Pulmonary artery endothelial cell (primary cell): ENCODE results near the gene ELAPOR2. TPM values are rescaled to one million over a fixed set of nuclear protein-coding genes. Genes with fewer than 3 reads are reported as not detected.
"Not testable (repeated sequence)": the region's sequence is repeated elsewhere in the genome, so short reads cannot be mapped to it uniquely, and the experiment has no call there.

Experiments
- DNase-seq: peaks from one replicate; pipeline ENCODE4 v3.0.0-alpha.2; 2011; ENCODE audit warnings: low read depth, low spot score
- total RNA-seq: library from RNA; depleted of rRNA; stranded (reverse); fragments of >200 nt; gene quantifications from 2 replicates; pipeline ENCODE4 v1.2.3, GENCODE V29; 2014

Gene ELAPOR2, protein sequence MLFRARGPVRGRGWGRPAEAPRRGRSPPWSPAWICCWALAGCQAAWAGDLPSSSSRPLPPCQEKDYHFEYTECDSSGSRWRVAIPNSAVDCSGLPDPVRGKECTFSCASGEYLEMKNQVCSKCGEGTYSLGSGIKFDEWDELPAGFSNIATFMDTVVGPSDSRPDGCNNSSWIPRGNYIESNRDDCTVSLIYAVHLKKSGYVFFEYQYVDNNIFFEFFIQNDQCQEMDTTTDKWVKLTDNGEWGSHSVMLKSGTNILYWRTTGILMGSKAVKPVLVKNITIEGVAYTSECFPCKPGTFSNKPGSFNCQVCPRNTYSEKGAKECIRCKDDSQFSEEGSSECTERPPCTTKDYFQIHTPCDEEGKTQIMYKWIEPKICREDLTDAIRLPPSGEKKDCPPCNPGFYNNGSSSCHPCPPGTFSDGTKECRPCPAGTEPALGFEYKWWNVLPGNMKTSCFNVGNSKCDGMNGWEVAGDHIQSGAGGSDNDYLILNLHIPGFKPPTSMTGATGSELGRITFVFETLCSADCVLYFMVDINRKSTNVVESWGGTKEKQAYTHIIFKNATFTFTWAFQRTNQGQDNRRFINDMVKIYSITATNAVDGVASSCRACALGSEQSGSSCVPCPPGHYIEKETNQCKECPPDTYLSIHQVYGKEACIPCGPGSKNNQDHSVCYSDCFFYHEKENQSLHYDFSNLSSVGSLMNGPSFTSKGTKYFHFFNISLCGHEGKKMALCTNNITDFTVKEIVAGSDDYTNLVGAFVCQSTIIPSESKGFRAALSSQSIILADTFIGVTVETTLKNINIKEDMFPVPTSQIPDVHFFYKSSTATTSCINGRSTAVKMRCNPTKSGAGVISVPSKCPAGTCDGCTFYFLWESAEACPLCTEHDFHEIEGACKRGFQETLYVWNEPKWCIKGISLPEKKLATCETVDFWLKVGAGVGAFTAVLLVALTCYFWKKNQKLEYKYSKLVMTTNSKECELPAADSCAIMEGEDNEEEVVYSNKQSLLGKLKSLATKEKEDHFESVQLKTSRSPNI
- 26.0 and 46.4 TPM in 2 replicates for total RNA-seq

DNA sequence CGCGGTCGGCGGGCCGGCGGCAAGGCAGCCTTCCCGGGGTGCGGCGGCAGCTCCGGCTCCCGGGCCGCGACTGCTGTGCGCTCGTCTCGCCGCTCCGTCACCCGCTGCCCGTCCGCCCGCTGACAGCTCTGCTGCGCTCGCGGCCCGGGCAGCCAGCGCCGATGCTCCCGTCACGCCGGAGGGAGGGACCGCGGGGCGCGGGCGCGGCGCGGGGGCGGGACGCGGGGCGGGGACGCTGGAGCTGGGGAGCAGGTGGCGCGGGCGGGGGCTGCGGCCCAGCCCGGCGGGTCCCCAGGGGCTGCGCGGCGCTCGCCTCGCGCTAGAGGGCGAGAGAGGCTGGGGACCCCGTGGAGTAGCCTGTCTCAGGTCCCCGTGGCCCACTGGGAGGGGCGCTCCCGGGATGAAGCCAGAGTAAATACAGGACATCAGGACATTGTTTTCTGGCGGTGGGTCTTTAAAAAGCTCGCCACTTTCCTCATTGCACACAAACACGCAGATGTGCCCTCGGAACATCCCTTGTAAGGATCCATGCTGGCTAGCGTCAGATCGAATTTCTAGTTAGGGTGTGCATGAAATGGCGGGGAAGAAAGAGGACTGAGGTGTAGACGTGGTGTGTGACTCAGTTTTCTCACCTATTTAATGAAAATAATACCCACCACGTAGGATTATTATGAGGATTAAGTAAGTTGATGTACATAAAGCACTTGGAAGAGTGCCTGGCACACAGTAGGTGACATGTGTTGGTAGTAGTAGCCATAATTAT is at the start of gene ELAPOR2:
TSS of gene ELAPOR2 (minus strand) at position 130 of the 763 bp plus-strand sequence. CDS start 141 bp downstream, outside the sequence.
- DNase-seq: no peak

DNA sequence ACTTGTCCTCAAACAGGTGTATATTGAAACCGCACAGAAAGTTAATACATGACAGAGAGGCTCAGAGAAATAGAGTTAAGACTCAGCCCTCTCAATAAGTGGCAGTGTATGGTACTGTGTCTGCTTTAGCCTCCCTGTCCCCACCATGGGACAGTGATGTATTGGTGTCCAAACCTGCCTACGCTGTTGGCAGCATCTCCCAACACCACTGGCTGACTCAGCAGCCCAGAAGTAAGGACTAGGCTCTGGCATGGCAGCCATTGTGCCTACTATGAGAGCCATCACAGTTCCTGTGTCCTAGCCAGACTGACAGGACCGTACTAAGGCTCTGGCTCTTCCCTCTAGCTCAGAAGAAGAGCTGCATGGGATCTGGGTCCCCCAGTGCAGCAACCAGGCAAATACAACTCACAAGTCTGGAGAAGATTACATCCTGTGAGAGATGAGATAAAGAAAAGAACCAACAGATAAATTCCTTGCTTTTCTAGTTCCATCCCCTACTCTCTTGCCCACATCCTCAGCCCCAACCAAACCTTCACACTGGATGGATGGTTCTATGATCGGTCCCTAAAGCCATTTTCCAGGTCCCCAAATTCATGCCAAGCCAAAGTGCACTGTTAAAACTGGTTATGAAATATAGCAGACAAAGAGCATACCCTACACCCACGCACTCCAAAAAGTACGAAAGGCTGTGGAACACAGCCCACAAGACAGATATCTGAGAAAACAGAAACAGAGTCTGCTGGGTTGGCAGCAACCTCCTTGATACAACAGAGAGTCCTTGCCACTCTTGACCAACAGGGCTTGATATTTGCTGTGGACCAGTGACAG is 48.7 kb upstream of the ELAPOR2 start:
- no peak for DNase-seq

DNA sequence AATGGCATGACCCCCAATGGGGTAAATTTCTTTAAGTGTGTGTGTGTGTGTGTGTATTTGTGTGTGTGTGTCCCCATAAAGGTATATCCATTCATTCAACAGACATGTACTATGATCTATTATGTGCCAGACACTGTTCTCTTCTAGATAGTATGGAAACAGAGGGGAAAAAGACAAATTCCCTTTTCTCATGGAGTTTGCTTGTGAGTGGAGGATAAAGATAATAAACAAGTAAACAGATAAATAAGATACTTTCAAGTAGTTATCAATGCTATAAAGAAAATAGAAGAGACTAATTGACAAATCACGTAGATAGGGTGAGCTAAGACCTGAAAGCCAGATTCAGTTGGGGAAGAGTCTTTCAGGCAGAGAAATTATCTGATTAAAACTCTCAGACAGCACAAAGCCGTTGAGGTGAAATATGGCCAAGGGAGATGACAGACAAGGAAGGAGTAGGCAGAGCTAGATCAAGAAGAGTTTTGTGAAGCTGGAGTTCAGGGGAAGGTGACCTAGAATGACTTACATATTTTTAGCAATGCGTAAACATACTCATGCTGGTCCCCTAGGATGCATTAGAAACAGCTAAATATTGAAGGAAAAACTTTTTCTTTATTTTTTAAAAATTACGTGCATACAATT is 47.6 kb upstream of the ELAPOR2 start:
- no peak for DNase-seq

DNA sequence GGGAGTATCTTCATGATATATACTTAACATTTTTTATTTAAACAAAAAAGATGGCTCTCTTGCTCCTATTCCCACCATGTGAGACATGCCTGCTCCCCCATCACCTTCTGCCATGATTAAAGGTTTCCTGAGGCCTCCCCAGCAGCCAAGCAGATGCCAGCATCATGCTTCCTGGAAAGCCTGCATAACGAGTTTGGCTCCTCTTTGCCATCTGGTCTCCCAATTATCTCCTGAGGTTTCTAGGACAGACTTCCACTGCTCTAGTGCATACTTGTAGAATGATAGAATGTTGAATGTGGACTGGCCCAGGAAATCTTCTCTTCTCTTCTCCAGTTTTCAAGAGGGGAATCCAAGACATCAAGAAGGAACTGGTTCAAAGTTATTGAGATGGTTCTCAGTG is 45.9 kb upstream of the ELAPOR2 start:
- DNase-seq: no peak

DNA sequence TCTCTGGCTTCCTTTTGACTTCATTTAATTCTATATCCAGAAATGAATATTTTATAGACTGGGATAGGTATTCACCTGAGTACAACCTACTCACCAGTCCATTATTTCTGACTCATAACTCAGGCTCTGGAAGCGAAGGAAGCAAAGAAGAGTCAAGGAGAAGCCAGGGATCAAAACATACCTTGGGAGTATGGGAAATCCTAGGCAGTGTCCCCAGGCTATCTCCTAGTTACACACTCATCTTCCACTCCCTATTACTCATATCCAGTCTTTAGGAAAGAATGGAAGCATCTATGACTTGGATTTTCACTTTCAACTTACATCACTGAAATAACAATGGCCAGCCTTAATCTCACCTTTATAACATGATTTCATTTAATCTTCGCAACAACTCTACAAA is 40.9 kb upstream of the ELAPOR2 start:
- no peak for DNase-seq

DNA sequence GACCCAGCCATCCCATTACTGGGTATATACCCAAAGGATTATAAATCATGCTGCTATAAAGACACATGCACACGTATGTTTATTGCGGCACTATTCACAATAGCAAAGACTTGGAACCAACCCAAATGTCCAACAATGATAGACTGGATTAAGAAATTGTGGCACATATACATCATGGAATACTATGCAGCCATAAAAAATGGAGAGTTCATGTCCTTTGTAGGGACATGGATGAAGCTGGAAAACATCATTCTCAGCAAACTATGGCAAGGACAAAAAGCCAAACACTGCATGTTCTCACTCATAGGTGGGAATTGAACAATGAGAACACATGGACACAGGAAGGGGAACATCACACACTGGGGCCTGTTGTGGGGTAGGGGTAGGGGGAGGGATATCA is 37.9 kb upstream of the ELAPOR2 start:
- DNase-seq: not testable (repeated sequence)

DNA sequence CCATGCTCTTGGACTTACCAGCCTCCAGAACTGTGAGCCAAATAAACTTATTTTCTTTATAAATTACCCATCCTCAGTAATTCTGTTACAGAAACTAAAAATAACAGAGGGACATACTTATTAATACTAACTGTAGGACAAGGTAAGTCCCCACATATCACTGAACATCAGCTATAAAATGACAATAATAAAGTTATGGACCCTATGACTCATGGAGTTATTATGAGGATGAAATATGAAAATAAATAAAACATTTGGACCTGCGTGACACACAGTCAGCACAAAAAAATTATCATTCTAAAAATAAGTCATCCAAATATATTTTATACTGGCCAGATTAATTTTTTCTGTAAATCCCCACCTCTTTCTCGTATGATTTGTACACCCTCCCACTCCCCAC is 34.9 kb upstream of the ELAPOR2 start:
- no peak for DNase-seq

DNA sequence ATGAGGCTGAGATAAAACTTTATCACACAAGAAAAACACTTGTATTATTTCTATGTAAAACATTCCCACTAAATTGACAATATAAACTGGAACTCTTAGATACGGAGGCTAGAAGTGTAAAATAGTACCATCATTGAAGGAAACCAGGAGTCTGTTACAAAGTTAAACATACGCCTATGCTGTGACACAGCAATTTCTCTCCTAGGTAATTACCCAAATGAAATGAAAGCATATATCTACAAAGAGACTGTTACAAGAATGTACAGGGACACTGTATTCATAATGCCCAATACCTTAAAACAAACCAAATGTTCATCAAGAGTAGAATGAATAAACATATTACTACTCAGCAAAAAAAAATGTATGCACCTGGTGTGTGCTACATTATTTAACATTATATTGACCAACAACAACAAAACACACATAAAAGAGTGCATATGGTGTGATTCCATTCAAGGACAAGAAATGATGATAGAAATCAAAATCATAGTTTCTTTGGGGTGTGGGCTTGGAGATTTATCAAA is 33.2 kb upstream of the ELAPOR2 start:
- DNase-seq: no peak

DNA sequence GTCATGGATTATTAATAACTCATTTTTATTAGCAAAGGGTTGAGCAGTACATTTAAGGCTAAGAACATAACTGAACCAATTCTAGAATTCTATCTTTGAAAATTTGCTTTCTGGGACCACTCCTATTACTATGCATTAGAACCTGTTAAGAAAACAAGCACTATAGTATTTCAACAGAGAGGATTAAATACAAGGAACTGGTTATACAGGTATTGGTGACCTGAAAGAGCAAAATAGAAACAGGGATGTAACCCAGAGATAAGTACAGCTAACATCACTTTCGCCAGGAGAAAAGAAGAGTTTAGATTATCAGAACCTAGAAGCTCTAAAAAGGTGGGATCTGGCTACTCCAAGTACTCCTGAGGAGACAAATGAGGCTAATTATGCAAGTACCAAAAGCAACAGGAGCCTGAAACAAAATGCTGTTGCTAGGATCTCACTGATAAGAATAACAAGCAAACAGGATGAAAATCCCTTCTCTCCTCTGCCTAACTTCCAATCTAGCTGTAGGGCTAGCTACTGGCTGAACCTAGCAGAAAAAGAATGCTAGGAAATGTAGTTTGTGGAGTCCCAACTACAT is 32.1 kb upstream of the ELAPOR2 start:
- DNase-seq: no peak

DNA sequence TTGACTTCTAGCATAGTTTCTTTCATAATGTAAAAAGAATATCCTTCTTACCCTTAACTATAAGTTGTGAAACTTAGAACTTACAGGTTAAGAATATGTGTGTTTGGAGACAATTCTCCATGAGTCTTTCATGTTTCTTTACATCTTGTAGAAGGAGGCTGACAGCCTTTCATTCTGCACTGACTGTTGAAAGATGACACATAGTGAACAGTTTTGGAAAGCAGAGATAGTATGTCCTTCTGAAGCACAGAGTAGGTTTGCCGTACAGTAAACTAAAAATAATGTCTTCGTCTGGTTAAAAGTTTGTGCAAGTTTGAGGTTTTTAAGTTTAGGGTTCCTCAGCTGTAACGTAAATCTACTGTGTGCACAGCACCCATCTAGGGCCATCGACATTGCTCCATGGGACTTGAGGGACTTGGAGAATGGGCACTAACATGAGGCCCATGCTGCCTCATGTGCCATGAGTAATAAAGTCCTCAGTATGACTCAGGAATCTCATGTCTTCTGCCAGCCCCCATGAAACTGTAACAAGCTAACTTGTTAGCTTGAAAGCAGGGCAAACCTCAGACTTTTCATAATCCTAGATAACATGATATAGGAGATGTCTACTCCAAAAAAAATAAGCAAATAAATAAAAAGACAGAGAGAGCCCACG is 24.5 kb upstream of the ELAPOR2 start:
- DNase-seq: no peak

DNA sequence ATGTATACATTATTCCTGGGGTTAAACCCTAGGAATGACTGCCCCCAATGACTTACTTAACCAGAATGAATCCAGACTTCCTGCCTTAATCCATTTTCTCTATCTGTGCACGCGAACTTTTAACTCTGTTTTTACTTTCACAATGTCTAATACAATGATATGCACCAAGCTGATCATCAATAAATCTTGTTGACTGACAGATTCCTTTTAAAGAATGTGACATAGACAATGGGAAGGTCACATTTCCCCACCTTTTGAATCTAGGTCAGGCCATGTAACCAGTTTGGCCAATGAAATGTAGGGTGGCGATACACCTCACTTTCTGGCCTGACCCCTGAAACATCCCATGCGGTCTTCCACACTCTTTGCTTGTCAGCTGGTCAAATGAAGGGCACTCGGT is 23.2 kb upstream of the ELAPOR2 start:
- DNase-seq: no peak

DNA sequence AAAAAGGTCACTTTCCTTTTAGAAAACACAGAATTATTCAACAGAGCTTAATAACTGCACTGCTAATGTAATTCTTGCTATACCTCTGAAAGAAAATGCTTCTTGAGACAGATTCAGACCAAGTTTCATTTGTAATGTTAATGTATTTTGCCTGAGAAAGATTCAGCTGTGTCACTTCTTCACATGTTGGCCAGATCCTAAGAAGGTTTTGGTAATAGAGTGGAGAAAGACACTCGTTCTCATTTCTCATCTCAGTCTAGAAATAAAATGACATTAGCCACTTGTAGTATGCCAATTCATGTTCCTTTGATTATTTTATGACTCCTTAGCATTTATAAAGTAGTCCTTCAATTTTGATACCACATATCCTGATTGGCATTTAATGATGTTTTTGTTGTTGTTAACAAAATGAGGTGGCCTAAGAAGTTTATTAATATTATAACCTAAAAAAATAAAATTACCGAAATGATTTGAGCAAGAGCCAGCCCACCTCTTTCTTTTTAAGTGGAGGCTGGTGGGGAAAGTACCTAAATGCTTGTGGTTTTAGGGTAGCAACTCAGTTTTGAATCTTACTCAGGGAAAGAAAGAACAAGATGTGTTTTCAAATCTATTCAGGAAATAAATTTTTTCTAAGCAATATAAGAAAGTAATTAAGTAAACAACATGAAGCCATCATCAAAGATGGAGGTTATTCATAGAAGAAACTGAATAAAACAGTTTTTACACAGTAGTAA is 16.4 kb upstream of the ELAPOR2 start:
- DNase-seq: no peak

DNA sequence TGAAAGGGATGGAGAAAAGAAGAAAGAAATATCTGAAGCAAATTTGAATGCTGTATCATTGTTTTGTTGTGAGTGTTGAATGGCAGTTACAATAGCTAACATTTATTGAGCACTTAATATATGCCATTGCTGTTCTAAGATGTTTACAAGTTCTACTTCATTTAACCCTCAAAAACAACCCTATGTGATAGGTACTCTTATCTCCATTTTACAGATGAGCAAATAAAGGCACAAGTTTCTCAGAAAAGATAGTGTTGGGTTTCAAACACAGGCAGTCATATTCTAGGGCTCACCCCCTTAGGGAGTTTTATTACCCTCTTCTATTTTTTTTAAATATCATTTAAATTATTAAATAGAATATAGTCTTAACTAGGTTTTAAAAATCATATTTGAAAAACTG is 8.3 kb upstream of the ELAPOR2 start:
- no peak for DNase-seq

DNA sequence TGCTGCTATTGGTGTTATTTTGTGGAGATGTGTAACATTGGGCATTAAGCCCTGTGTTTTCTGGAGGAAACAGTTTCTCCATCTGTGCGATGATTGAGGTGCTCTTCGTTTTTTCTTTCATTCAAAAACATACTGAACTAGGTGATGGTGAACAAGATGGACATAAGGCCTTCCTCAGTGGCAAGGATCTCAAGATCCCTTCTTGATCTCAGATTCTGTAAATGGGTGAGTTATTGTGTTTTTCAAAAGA is 759 bp upstream of the ELAPOR2 start:
- DNase-seq: no peak

DNA sequence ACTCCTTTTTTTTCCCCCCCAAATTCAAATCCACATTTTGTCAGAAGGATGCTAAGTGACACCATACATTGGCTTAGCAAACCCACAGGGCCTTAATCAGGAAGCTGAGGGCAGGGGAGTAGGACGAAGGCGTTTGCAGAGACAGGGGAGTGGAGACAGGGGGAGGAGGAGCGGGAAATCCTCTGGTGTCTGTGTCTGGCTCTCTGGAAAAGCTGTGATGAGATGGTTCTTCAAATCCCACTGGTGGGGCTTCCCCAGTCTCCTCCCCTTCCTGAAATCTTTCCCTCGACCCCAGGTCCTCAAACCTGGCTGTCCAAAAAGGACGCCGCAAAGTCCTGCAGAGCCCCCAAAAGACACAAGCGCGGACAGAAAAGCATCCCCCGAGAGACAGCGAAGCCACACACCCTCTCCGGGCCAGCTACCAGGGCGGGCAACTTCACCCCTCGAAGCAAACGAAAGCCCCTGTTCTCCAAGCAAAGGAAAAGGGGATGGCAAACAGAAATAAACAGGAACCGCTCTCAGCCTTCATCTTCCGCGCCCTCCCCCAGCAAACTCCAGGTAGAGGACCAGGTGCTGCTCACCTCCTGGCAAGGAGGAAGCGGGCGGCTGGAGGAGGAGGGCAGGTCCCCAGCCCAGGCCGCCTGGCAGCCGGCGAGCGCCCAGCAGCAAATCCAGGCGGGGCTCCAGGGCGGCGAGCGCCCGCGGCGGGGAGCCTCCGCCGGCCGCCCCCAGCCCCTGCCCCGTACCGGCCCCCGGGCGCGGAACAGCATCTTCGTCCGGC is 520 bp downstream of the ELAPOR2 start:
- no peak for DNase-seq

DNA sequence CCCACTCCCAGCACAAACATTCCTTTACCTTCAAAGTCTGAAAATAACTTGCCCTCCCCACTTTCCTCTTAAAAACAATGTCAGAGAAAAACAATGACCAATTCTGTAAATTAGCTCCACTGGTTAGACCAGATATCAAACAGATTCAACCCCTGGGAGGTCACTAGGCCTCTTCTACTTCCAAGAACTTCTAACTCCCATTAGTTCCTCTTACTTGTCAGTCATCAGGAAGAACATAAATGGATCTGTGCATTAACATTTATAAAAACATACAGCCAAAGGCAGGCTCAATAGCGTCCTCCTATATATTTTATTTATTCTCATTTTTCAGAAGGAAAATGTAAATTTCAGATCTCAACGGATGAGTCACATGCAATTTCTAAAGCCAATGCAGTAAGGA is 2.2 kb downstream of the ELAPOR2 start:
- no peak for DNase-seq

DNA sequence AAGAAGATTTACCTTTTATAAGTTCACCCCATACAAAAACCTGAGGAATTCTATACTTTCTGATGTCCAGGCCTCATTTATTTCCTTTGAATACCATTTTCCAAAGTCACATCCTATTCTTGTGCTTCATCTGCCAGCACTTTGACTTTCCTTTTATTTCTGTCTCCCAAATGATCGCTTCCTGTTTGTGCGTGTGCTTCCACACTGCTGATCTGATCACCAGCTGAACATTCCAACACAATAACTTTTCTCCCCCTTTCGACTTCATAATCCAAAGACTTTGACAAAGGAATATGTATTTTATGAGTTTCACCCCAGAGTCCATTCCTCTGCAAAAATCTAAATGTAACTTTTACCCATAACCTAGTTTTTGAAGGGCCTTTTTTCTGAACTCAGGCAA is 3.1 kb downstream of the ELAPOR2 start:
- DNase-seq: peak; percentile 41

DNA sequence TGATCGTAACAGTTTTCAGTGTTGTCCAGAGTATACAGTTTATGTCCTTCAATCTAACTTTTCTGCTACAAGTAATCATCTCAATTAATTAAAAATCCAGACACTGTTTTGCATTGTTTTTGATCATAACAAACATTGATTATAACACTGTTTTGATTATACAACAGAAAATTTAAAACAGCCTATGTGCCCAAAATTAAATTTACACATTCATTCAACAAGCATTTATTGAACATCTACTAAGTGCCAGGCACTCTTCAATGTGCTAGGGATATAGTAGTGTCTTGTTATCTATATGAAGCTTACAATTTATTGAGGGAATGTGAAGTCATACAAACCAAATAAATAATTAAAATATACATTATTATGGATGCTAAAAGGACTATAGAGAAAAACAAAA is 10.6 kb downstream of the ELAPOR2 start:
- no peak for DNase-seq
